HepG2 (cell line): ENCODE data around the gene DLX1.

ENCODE experiments used
- BRCA1 ChIP-seq: sonication (generic); formaldehyde crosslinking; IDR thresholded peaks from 2 replicates; pipeline ENCODE4 v1.4.0; 2020; ENCODE audit warnings: missing genetic modification reagents
- CBX5 ChIP-seq: sonication (generic); formaldehyde crosslinking; IDR thresholded peaks from 2 replicates; pipeline ENCODE4 v1.4.0; 2020; ENCODE audit warnings: missing genetic modification reagents, borderline replicate concordance
- CHD2 ChIP-seq: IDR thresholded peaks from 2 replicates; pipeline ENCODE4 v1.6.1; 2011; ENCODE audit warnings: low read depth, low read length, improper control_type of control experiment
- CTCF ChIP-seq: sonication (generic); formaldehyde crosslinking; IDR thresholded peaks from 2 replicates; pipeline ENCODE4 v1.5.0; 2020; ENCODE audit warnings: mild to moderate bottlenecking, missing genetic modification reagents, moderate library complexity
- GATAD1 ChIP-seq: IDR thresholded peaks from 2 replicates; pipeline ENCODE4 v1.6.1; 2016; ENCODE audit warnings: missing genetic modification reagents, missing compliant biosample characterization
- NR2C2 ChIP-seq: sonication (generic); formaldehyde crosslinking; IDR thresholded peaks from 2 replicates; pipeline ENCODE4 v1.4.0; 2020; ENCODE audit warnings: missing genetic modification reagents, mild to moderate bottlenecking, moderate library complexity, borderline replicate concordance
- SMC3 ChIP-seq: IDR thresholded peaks from 2 replicates; pipeline ENCODE4 v1.6.1; 2011; ENCODE audit warnings: low read length, improper control_type of control experiment
- SRF ChIP-seq: IDR thresholded peaks from 2 replicates; pipeline ENCODE4 v1.6.1; 2011; ENCODE audit warnings: mild to moderate bottlenecking, low read depth, low read length, moderate library complexity
- ZNF30 ChIP-seq: sonication (generic); formaldehyde crosslinking; IDR thresholded peaks from 2 replicates; pipeline ENCODE4 v1.5.0; 2020; ENCODE audit warnings: mild to moderate bottlenecking, missing genetic modification reagents
- ZNF367 ChIP-seq: sonication (generic); formaldehyde crosslinking; IDR thresholded peaks from 2 replicates; pipeline ENCODE4 v1.4.0; 2020; ENCODE audit warnings: missing genetic modification reagents, borderline replicate concordance

- TF ChIP-seq CTCF (CRISPR knock-in tag) (no peak), GATAD1 (CRISPR knock-in tag) (no peak), ZNF367 (CRISPR knock-in tag) (no peak), SRF (no peak), CBX5 (CRISPR knock-in tag) (no peak), NR2C2 (CRISPR knock-in tag) (no peak), BRCA1 (CRISPR knock-in tag) (no peak), SMC3 (no peak), ZNF30 (no peak), CHD2 (no peak)
Measured at GRCh38 chr2:172038121-172038520, 47.2 kb upstream of the DLX1 start.
